Right lobe of liver (tissue), 4 donors: Measurements from ENCODE around the gene NLRP13.

Experiments
- POLR2A ChIP-seq: fragments of 450-650 bp; IDR thresholded peaks from one replicate; pipeline ENCODE4 v1.6.1; 2017; ENCODE audit warnings: antibody characterized with exemption, mild to moderate bottlenecking
- TF ChIP-seq, protein P1 (sequence below), 4 donors: fragments of 200-600 bp in 3 of 4; fragments of 450-650 bp in 1 of 4; IDR thresholded peaks; one replicate each; pipeline versions ENCODE4 v1.5.1 to v1.8.0; 2016 to 2022; ENCODE audit warnings: antibody characterized with exemption in 4 of 4, mild to moderate bottlenecking in 2 of 4
- donor health status: DM: no; HTN: no; CAD: no.
- donor health status: DM: no; HTN: no; CAD: no.
- donor health status: DM: no; HTN: yes; CAD: no.

DNA sequence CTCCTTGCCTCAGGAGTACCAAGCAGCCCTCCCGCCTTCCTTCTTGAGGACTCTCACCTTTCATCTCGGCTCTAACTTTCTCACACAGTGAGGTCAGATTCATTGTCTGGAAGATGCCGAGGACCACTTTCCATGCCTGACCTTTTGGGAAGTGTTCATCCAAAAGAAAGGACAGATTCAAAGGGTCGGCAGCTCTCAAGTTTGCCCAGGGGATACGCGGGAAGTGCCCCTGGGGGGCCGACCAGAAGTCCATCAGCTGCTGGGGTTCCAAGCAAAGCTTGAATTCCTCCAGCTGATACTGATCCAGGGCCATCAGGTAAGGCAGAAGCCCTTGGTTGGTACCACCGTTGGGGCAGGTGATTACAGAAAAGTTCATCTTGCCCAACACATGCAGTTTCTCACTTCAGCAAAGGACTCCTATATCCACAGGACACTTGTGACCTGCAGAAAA lies at the start of gene NLRP13:
- TF ChIP-seq, protein P1, sequence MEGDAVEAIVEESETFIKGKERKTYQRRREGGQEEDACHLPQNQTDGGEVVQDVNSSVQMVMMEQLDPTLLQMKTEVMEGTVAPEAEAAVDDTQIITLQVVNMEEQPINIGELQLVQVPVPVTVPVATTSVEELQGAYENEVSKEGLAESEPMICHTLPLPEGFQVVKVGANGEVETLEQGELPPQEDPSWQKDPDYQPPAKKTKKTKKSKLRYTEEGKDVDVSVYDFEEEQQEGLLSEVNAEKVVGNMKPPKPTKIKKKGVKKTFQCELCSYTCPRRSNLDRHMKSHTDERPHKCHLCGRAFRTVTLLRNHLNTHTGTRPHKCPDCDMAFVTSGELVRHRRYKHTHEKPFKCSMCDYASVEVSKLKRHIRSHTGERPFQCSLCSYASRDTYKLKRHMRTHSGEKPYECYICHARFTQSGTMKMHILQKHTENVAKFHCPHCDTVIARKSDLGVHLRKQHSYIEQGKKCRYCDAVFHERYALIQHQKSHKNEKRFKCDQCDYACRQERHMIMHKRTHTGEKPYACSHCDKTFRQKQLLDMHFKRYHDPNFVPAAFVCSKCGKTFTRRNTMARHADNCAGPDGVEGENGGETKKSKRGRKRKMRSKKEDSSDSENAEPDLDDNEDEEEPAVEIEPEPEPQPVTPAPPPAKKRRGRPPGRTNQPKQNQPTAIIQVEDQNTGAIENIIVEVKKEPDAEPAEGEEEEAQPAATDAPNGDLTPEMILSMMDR (IDR thresholded peaks at IDR 0.05), result no peak
- TF ChIP-seq POLR2A, result no peak
